Frontal cortex (tissue), 1 donor: ENCODE data around the gene TIMM17B. TPM values are rescaled to one million over a fixed set of nuclear protein-coding genes. Genes with fewer than 3 reads are reported as not detected.

ENCODE experiments used
- total RNA-seq: library from RNA; depleted of rRNA; stranded (reverse); fragments of >200 nt; gene quantifications from one replicate; pipeline ENCODE4 v1.2.3, GENCODE V29; 2014

Gene TIMM17B
- total RNA-seq, 1 donor from 2014 or later, result 33.8 TPM

Other genes with a start within 250 kb of the TIMM17B start
- gene WAS, start 214.0 kb downstream of the TIMM17B start, total RNA-seq, result 2.0 TPM
- gene SUV39H1, start 201.0 kb downstream of the TIMM17B start, total RNA-seq, result 2.9 TPM
- not detected for gene GLOD5, start 136.0 kb downstream of the TIMM17B start, total RNA-seq
- under 0.01 TPM for gene GATA1, start 111.2 kb downstream of the TIMM17B start, total RNA-seq
- 77.9 TPM for gene HDAC6, start 95.7 kb downstream of the TIMM17B start, total RNA-seq
- gene ERAS, start 71.3 kb downstream of the TIMM17B start, total RNA-seq, result not detected
- 53.8 TPM for gene PCSK1N, start 62.2 kb downstream of the TIMM17B start, total RNA-seq
- 39.5 TPM for gene PQBP1, start 162 bp upstream of the TIMM17B start, total RNA-seq
- 9.8 TPM for gene SLC35A2, start 13.9 kb upstream of the TIMM17B start, total RNA-seq
- 14.3 TPM for gene PIM2, start 21.3 kb upstream of the TIMM17B start, total RNA-seq
- gene OTUD5, start 59.8 kb upstream of the TIMM17B start, total RNA-seq, result 17.1 TPM
- gene KCND1, start 74.1 kb upstream of the TIMM17B start, total RNA-seq, result 0.41 TPM
- gene GRIPAP1, start 104.5 kb upstream of the TIMM17B start, total RNA-seq, result 35.1 TPM
- gene TFE3, start 145.6 kb upstream of the TIMM17B start, total RNA-seq, result 8.6 TPM
- 1.6 TPM for gene CCDC120, start 161.2 kb upstream of the TIMM17B start, total RNA-seq
- gene PRAF2, start 176.2 kb upstream of the TIMM17B start, total RNA-seq, result 6.1 TPM
- 24.5 TPM for gene WDR45, start 182.1 kb upstream of the TIMM17B start, total RNA-seq
- gene GPKOW, start 226.0 kb upstream of the TIMM17B start, total RNA-seq, result 16.3 TPM